Endothelial cell of umbilical vein (primary cell): ENCODE measurements around the gene GALNT17. TPM values are rescaled to one million over a fixed set of nuclear protein-coding genes. Genes with fewer than 3 reads are reported as not detected.

ENCODE experiments used
- BruUV-seq: library from RNA; stranded (reverse); fragments of 400-500 nt; replicated peaks from 2 replicates; lab custom pipeline; 2021; lab: Mats Ljungman, UMichigan
- CTCF ChIA-PET: fragments of 300-600, 350-600 bp; sonication (Branson Sonifier 250); formaldehyde crosslinking; loops from one replicate; lab custom pipeline; 2021; ENCODE audit warnings: antibody characterized with exemption, inconsistent platforms; lab: Charles Lee
- POLR2A ChIA-PET: fragments of 300-600, 350-600 bp; sonication (Branson Sonifier 250); formaldehyde crosslinking; loops from one replicate; lab custom pipeline; 2021; ENCODE audit warnings: antibody characterized with exemption, inconsistent platforms; lab: Charles Lee
- DNase-seq: peaks from one replicate; pipeline ENCODE4 v3.0.0-alpha.2; 2011; ENCODE audit warnings: low read depth, low spot score
- FAIRE-seq: peaks from 2 replicates; lab custom pipeline; 2011; peaks lifted over from hg19 to GRCh38; lab: Jason Lieb, UNC
- H2AFZ ChIP-seq: 2 replicates; pipeline ENCODE4 v1.6.0; 2012; ENCODE audit warnings: low read depth, low read length, control low read depth, inconsistent platforms
- H3K27ac ChIP-seq: 2 replicates; pipeline ENCODE4 v1.5.1; 2011; ENCODE audit warnings: low read depth, mild to moderate bottlenecking, control low read depth, low read length, moderate library complexity; ENCODE audit not compliant: insufficient read depth
- H3K27me3 ChIP-seq, 2 experiments: 2 replicates each; pipeline versions ENCODE4 v1.6.0 to v1.6.1; 2011; ENCODE audit warnings: low read length in 2 of 2, mixed read lengths in 1 of 2; ENCODE audit not compliant: control insufficient read depth in 2 of 2, insufficient read depth in 2 of 2
- H3K36me3 ChIP-seq, 2 experiments: 2 replicates in 1 of 2; 3 replicates in 1 of 2; pipeline ENCODE4 v1.5.1; 2011; ENCODE audit warnings: low read length in 2 of 2, mild to moderate bottlenecking in 1 of 2, moderate library complexity in 1 of 2; ENCODE audit not compliant: control insufficient read depth in 2 of 2, insufficient read depth in 2 of 2; ENCODE audit errors: extremely low read depth in 1 of 2
- H3K4me1 ChIP-seq: 3 replicates; pipeline ENCODE4 v1.5.1; 2011; ENCODE audit warnings: mild to moderate bottlenecking, low read length; ENCODE audit not compliant: control insufficient read depth, insufficient read depth; ENCODE audit errors: extremely low read depth
- H3K4me2 ChIP-seq: 2 replicates; pipeline ENCODE4 v1.6.1; 2011; ENCODE audit warnings: low read length, control low read depth, mixed read lengths; ENCODE audit not compliant: insufficient read depth
- H3K4me3 ChIP-seq, 3 experiments: fragments of 200-600 bp in 1 of 3; sonication (generic), shearing (Covaris generic) in 1 of 3; replicated peaks in 1 of 3; 2 replicates each; pipeline ENCODE4 v1.5.1; 2011 to 2016; ENCODE audit warnings: control low read depth in 3 of 3, low read length in 3 of 3, mild to moderate bottlenecking in 2 of 3, inconsistent platforms in 1 of 3, low read depth in 1 of 3, moderate library complexity in 1 of 3; ENCODE audit not compliant: insufficient read depth in 1 of 3
- H3K79me2 ChIP-seq: 2 replicates; pipeline ENCODE4 v1.6.0; 2012; ENCODE audit warnings: low read length, inconsistent platforms; ENCODE audit not compliant: control insufficient read depth, insufficient read depth
- H3K9ac ChIP-seq: replicated peaks from 2 replicates; pipeline ENCODE3; 2011; ENCODE audit warnings: low read length, control low read depth; ENCODE audit not compliant: insufficient read depth; ENCODE audit errors: extremely low read depth
- H3K9me1 ChIP-seq: replicated peaks from 3 replicates; pipeline ENCODE4 v1.6.0; 2011; ENCODE audit warnings: mild to moderate bottlenecking, low read length; ENCODE audit not compliant: control insufficient read depth, insufficient read depth; ENCODE audit errors: extremely low read depth
- H3K9me3 ChIP-seq: replicated peaks from 2 replicates; pipeline ENCODE4 v1.5.1; 2012; ENCODE audit warnings: low read length, inconsistent platforms; ENCODE audit not compliant: control insufficient read depth, insufficient read depth
- H4K20me1 ChIP-seq: replicated peaks from 2 replicates; pipeline ENCODE3; 2011; ENCODE audit warnings: mild to moderate bottlenecking, low read length; ENCODE audit not compliant: control insufficient read depth, insufficient read depth; ENCODE audit errors: extremely low read depth
- CTCF ChIP-seq, 2 donors: IDR thresholded peaks; 1 replicate in 1 of 2; 2 replicates in 1 of 2; pipeline ENCODE4 v1.5.1; 2011; ENCODE audit warnings: low read length in 2 of 2, mild to moderate bottlenecking in 2 of 2, moderate library complexity in 2 of 2, control low read depth in 1 of 2, inconsistent platforms in 1 of 2, low read depth in 1 of 2; ENCODE audit not compliant: insufficient read depth in 1 of 2; ENCODE audit errors: extremely low read depth in 1 of 2
- EZH2 ChIP-seq: IDR thresholded peaks from 2 replicates; pipeline ENCODE4 v1.6.1; 2012; ENCODE audit warnings: borderline replicate concordance, low read depth, mild to moderate bottlenecking, moderate library complexity, low read length, inconsistent platforms; ENCODE audit not compliant: severe bottlenecking
- FOS ChIP-seq: IDR thresholded peaks from 2 replicates; pipeline ENCODE4 v1.6.1; 2011; ENCODE audit warnings: mild to moderate bottlenecking, low read length, moderate library complexity, borderline replicate concordance; ENCODE audit not compliant: insufficient read depth
- GATA2 ChIP-seq: IDR thresholded peaks from 2 replicates; pipeline ENCODE4 v1.7.0; 2011; ENCODE audit warnings: low read depth, mild to moderate bottlenecking, moderate library complexity, mixed read lengths, low read length; ENCODE audit not compliant: insufficient read length, insufficient read depth
- JUN ChIP-seq: IDR thresholded peaks from 2 replicates; pipeline ENCODE4 v1.6.1; 2011; ENCODE audit warnings: borderline replicate concordance, low read depth; ENCODE audit not compliant: insufficient read length, insufficient read depth
- MAX ChIP-seq: IDR thresholded peaks from 2 replicates; pipeline ENCODE4 v1.6.1; 2011; ENCODE audit not compliant: insufficient read depth, insufficient read length
- MYC ChIP-seq: IDR thresholded peaks from one replicate; pipeline ENCODE4 v1.6.1; 2011; ENCODE audit warnings: mild to moderate bottlenecking, low read depth, low read length
- POLR2A ChIP-seq: IDR thresholded peaks from 2 replicates; pipeline ENCODE4 v1.6.1; 2012; ENCODE audit warnings: low read depth, mild to moderate bottlenecking, control low read depth, low read length
- POLR2AphosphoS5 ChIP-seq: IDR thresholded peaks from 2 replicates; pipeline ENCODE4 v1.6.1; 2012; ENCODE audit warnings: low read depth, mild to moderate bottlenecking, control low read depth, low read length, moderate library complexity; ENCODE audit not compliant: insufficient read depth
- dilution Hi-C: fragments of 300-500 bp; cut with MboI; formaldehyde crosslinking; loops from one replicate; pipeline ENCODE4 v1.15.0; 2019; ENCODE audit warnings: low sequenced_read_pairs; ENCODE audit not compliant: extremely low pct_ligation_motif_present
- intact Hi-C: fragments of 100-400 bp; cut with micrococcal nuclease; formaldehyde crosslinking; loops from one replicate; pipeline ENCODE4 v1.10.0; 2022
- polyA plus RNA-seq, 4 experiments: library from polyadenylated mRNA; depleted of rRNA in 3 of 4; stranded (reverse) in 3 of 4; unstranded in 1 of 4; fragments of >200 nt; gene quantifications; 2 replicates each; pipeline versions ENCODE4 v1.2.1 to v1.2.3, GENCODE V29; 2011 to 2012; ENCODE audit warnings: missing spikeins in 1 of 4
- total RNA-seq: library from RNA; stranded (reverse); gene quantifications from 2 replicates; pipeline ENCODE4 v1.2.3, GENCODE V29; 2021

GALNT17 gene
- total and polyA plus RNA-seq, 2 donors (not counting 3 experiments of a cell fraction or from before 2014, with no cell fraction given), result not detected

- H2AFZ ChIP-seq, result no peak overlapping the region
- ChIA-PET CTCF (no interaction called here), POLR2A (no interaction called here)
- H3K9me3 ChIP-seq, result peaks cover 1% of the 10 kb centered on the region
- intact Hi-C loops (no loop called here), dilution Hi-C loops (no loop called here)
- H3K4me2 ChIP-seq, result no peak overlapping the region
- TF ChIP-seq GATA2 (no peak), MAX (no peak), FOS (no peak), CTCF (IDR thresholded peaks at IDR 0.05; ENCODE audit: extremely low read depth in 1 of 2, insufficient read depth in 1 of 2, low read depth in 1 of 2, low read length in 2 of 2) (no peak), MYC (no peak), POLR2AphosphoS5 (no peak), POLR2A (no peak), EZH2 (no peak), JUN (no peak)
- BruUV-seq, result no TSS peak
- FAIRE-seq (no peak), DNase-seq (no peak)
- no peak overlapping the region for H3K9ac ChIP-seq
- H3K79me2 ChIP-seq, result no peaks in the 10 kb centered on the region
- no peaks in the 10 kb centered on the region for H3K9me1 ChIP-seq
- no peaks in the 10 kb centered on the region for H4K20me1 ChIP-seq
- no peaks in the 10 kb centered on the region for H3K4me1 ChIP-seq
- no peak overlapping the region for H3K27ac ChIP-seq
- H3K4me3 ChIP-seq, result no peak overlapping the region
- H3K36me3 ChIP-seq, result no peaks in the 10 kb centered on the region
- H3K27me3 ChIP-seq, result no peaks in the 10 kb centered on the region
These were observed 59.8 kb downstream of the GALNT17 start for GRCh38 chr7:71191771-71192170.
